ENCODE data around the gene RSU1.

GRCh38 chr10:16612115-16612980 is 204.9 kb downstream of the RSU1 start:
- TF ChIP-seq, protein P1, sequence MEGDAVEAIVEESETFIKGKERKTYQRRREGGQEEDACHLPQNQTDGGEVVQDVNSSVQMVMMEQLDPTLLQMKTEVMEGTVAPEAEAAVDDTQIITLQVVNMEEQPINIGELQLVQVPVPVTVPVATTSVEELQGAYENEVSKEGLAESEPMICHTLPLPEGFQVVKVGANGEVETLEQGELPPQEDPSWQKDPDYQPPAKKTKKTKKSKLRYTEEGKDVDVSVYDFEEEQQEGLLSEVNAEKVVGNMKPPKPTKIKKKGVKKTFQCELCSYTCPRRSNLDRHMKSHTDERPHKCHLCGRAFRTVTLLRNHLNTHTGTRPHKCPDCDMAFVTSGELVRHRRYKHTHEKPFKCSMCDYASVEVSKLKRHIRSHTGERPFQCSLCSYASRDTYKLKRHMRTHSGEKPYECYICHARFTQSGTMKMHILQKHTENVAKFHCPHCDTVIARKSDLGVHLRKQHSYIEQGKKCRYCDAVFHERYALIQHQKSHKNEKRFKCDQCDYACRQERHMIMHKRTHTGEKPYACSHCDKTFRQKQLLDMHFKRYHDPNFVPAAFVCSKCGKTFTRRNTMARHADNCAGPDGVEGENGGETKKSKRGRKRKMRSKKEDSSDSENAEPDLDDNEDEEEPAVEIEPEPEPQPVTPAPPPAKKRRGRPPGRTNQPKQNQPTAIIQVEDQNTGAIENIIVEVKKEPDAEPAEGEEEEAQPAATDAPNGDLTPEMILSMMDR (IDR thresholded peaks at IDR 0.05) = no peak
- no peak for TF ChIP-seq POLR2A (IDR thresholded peaks at IDR 0.05)

Data from uterus (tissue), 2 donors.